ENCODE measurements around the gene PGBD5.

GRCh38 chr1:230356869-230357794 lies 69.0 kb downstream of the PGBD5 start:
- TF ChIP-seq CTCF (optimal IDR thresholded peaks at IDR 0.05 in 1 of 3, IDR thresholded peaks at IDR 0.05 in 1 of 3, conservative IDR thresholded peaks at IDR 0.05 in 1 of 3; ENCODE audit: extremely low read depth in 1 of 3, insufficient read depth in 2 of 3, low read length in 3 of 3) (no peak), EZH2 (IDR thresholded peaks at IDR 0.05; ENCODE audit: low read length) (no peak)

Data from keratinocyte (primary cell).